Measurements from ENCODE around the gene DCAF7. TPM values are rescaled to one million over a fixed set of nuclear protein-coding genes. Genes with fewer than 3 reads are reported as not detected.
A peak's percentile ranks its signal among the peaks of the same experiment; 100 is the strongest.

DCAF7 gene
- polyA plus RNA-seq, 4 donors = 115 to 123 (median 120) TPM

GRCh38 chr17:63578027-63578768, 27.9 kb downstream of the DCAF7 start:
- DNase-seq (ENCODE audit: low read depth in 4 of 4, low spot score in 3 of 4) = no peak

GRCh38 chr17:63578769-63579111, 28.5 kb downstream of the DCAF7 start:
- no peak for DNase-seq (ENCODE audit: low read depth in 4 of 4, low spot score in 3 of 4)

- no peak for DNase-seq (ENCODE audit: low read depth in 4 of 4, low spot score in 3 of 4)
Observed at GRCh38 chr17:63579633-63580032, 29.4 kb downstream of the DCAF7 start.

- DNase-seq (ENCODE audit: low read depth in 4 of 4, low spot score in 3 of 4) = no peak
Observed at GRCh38 chr17:63587770-63588169, 37.5 kb downstream of the DCAF7 start.

- no peak for DNase-seq (ENCODE audit: low read depth in 4 of 4, low spot score in 3 of 4)
Observed at GRCh38 chr17:63588797-63589196, 38.5 kb downstream of the DCAF7 start.

GRCh38 chr17:63589646-63590045, 39.4 kb downstream of the DCAF7 start:
- DNase-seq (ENCODE audit: low read depth in 4 of 4, low spot score in 3 of 4) = no peak

- DNase-seq (ENCODE audit: low read depth in 4 of 4, low spot score in 3 of 4) = no peak
Observed at GRCh38 chr17:63592797-63593196, 42.5 kb downstream of the DCAF7 start.

GRCh38 chr17:63595132-63595531, 44.9 kb downstream of the DCAF7 start:
- no peak for DNase-seq (ENCODE audit: low read depth in 4 of 4, low spot score in 3 of 4)

- DNase-seq (ENCODE audit: low read depth in 4 of 4, low spot score in 3 of 4) = no peak
Observed at GRCh38 chr17:63596856-63597586, 46.7 kb downstream of the DCAF7 start.

- DNase-seq (ENCODE audit: low read depth in 4 of 4, low spot score in 3 of 4) = no peak
Observed at GRCh38 chr17:63598281-63598680, 48.0 kb downstream of the DCAF7 start.

- DNase-seq (ENCODE audit: low read depth in 4 of 4, low spot score in 3 of 4) = peak; percentile 65 to 74 (median 70)
Observed at GRCh38 chr17:63600569-63601438, 50.5 kb downstream of the DCAF7 start, which contains the start of gene TACO1. TACO1 (plus strand) TSS chr17:63600895; CDS start chr17:63601084, 189 bp downstream.

GRCh38 chr17:63601439-63602371, 51.4 kb downstream of the DCAF7 start:
- no peak for DNase-seq (ENCODE audit: low read depth in 4 of 4, low spot score in 3 of 4)

- DNase-seq (ENCODE audit: low read depth in 4 of 4, low spot score in 3 of 4) = no peak
Observed at GRCh38 chr17:63609816-63610573, 59.7 kb downstream of the DCAF7 start.

- no peak for DNase-seq (ENCODE audit: low read depth in 4 of 4, low spot score in 3 of 4)
Observed at GRCh38 chr17:63610854-63611253, 60.6 kb downstream of the DCAF7 start.

- DNase-seq (ENCODE audit: low read depth in 4 of 4, low spot score in 3 of 4) = no peak
Observed at GRCh38 chr17:63611354-63611753, 61.1 kb downstream of the DCAF7 start.

- DNase-seq (ENCODE audit: low read depth in 4 of 4, low spot score in 3 of 4) = no peak
Observed at GRCh38 chr17:63613663-63614062, 63.4 kb downstream of the DCAF7 start.

- no peak for DNase-seq (ENCODE audit: low read depth in 4 of 4, low spot score in 3 of 4)
Observed at GRCh38 chr17:63621229-63621683, 71.0 kb downstream of the DCAF7 start.

- peak; percentile 94 to 100 (median 98) for DNase-seq (ENCODE audit: low read depth in 4 of 4, low spot score in 3 of 4)
Observed at GRCh38 chr17:63621684-63622573, 71.7 kb downstream of the DCAF7 start, which contains the start of gene MAP3K3. MAP3K3 (plus strand) TSS chr17:63622417; CDS start chr17:63622760, 343 bp downstream.

Data from right renal pelvis (tissue), 4 donors.